Stimulated activated CD8-positive, alpha-beta memory T cell treated with anti-CD3 and anti-CD28 coated beads, Interleukin-2, amount 100 ng/mL, for 48 hours (primary cell): ENCODE measurements around the gene MTRF1.

Experiments
- DNase-seq, 2 donors: peaks; one replicate each; pipeline ENCODE4 v3.0.0-alpha.2; 2020; ENCODE audit warnings: low read depth in 2 of 2

MTRF1 gene, protein sequence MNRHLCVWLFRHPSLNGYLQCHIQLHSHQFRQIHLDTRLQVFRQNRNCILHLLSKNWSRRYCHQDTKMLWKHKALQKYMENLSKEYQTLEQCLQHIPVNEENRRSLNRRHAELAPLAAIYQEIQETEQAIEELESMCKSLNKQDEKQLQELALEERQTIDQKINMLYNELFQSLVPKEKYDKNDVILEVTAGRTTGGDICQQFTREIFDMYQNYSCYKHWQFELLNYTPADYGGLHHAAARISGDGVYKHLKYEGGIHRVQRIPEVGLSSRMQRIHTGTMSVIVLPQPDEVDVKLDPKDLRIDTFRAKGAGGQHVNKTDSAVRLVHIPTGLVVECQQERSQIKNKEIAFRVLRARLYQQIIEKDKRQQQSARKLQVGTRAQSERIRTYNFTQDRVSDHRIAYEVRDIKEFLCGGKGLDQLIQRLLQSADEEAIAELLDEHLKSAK

DNA sequence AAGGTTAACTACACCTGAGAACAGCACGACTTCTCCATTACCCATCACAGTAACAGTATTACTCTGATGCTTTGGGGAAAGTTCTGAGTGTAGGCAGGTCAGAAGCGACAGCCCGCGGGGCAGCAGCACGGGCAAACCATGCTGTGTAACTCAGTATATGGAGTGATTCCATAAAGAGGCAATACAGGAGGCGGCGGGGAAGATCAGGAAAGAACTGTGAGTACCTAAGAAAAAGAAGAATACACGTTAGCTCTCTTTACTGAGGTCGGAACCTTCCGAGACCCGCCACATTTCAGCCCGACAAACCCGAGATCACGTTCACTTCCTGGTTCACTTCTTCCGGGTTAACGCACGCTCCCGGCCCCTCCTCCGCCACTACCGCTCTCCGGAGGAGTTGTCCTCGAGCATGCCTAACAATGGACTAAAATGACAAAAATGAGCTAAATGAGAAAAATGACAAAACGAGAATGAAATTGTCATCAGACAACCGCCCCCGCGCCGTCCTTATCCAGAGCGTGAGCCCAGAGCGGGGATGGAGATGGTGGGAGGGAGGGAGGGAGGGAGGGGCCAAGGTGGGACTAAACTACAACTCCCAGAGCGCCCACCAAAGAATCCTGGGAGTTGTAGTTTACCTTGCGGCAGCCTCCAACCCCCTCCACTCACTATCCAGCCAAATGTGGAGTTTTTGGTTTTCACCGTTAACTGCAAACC is at the start of gene MTRF1:
MTRF1 (minus strand) TSS at position 316 of the 711 bp plus-strand sequence. CDS start 2,669 bp downstream, outside the sequence.
- DNase-seq = peak; percentile 57 to 64

- no peak for DNase-seq
These were observed 49.7 kb upstream of the MTRF1 start for GRCh38 chr13:41313117-41313516.

- DNase-seq = no peak
These were observed 48.8 kb upstream of the MTRF1 start for GRCh38 chr13:41312176-41312500.

DNA sequence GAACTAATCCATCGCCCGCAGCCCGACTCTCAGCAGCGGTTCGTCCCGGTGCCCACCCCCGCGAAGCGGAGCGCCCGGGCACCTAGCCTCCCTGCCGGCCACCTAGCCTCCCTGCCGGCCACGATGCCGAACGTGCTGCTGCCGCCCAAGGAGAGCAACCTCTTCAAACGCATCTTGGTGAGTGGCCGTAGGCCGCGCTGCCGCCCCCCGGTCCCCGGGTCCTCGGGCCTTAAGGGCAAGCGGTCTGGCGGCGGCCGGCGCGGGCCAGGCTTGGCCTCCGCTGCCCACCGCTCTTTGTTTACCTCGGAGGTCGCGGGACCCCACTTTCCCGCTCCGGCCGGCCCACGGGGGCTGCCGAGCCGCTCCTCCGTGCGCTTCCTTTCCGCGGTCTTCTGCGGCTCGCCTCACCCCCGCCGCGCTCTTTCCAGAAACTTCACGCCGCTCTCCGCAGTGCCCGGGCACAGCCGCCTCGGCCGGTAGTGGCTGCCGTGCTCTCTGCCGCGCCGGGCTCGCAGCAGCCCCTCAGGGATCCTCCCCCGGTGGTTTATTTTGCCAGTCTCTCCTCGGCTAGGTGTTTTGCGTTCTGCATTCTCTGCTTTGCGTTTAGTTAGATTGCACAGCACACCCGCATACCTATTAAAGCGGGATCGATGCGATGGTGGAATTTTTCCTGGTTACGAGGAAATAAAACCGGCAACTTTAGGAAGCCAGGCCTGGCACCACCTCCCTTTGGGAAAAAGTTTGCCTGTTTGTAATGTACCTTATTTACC is 48.2 kb upstream of the MTRF1 start:
- DNase-seq = peak; percentile 21 to 32

DNA sequence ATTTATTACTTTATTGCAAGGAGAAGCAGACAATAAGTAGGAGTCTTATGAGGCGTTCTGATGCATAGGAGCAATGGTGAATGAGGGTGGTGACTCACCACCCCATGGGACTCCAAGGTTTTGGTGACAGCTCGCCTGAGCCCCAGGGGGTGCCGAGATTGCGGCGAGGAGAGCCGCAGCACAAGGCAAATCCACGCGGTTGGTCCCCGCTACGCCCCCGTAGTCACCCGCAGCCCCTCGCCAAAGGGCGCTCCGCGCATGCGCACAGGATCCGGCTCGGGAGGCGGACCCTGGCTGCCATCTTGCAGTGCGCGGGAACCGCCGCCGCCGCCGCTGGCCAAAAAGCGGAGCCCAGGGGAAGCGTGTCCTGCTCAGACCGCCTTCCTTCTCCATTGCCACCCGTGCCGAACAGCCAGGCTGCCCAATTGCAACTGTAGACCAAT is 47.6 kb upstream of the MTRF1 start, which contains the start of gene NAA16:
NAA16 (plus strand) TSS at position 305 of the 443 bp plus-strand sequence. CDS start 262 bp downstream, outside the sequence.
- DNase-seq = peak; percentile 95 to 98

DNA sequence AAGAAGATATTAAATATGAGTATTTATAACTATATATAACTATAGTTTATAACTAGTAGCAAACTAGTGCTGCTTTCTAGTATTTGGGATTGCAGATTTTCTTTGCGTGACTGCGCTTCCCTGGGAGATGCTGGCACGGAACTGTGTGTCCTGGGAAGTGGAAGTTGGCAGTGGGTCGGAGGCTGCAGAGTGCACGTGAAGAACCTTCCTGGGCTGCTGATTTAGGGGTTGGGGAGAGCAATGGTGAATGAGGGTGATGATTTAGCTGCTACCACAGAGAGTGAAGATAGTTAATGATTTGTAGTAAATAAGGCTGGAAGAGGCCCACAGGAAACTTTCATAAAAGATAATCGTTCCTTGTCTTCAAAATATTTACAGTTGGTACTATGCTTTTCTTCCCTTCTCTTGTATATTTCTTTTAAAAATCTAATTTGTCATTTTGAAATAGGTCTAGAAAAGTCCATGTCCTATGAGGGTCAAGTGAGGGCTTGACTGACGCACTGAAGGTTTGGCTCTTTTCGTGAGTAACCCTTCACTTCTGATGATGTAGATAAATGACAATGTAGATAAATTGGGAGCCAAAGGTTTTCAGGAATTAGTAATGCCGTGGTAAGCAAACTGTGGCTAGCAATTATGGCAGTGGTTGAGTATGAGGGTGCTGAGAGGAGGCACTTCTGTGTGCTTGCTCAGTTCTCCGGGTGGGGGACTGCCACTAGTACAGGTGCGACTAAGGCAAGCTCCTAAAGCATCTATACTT is 44.7 kb upstream of the MTRF1 start:
- DNase-seq = no peak

DNA sequence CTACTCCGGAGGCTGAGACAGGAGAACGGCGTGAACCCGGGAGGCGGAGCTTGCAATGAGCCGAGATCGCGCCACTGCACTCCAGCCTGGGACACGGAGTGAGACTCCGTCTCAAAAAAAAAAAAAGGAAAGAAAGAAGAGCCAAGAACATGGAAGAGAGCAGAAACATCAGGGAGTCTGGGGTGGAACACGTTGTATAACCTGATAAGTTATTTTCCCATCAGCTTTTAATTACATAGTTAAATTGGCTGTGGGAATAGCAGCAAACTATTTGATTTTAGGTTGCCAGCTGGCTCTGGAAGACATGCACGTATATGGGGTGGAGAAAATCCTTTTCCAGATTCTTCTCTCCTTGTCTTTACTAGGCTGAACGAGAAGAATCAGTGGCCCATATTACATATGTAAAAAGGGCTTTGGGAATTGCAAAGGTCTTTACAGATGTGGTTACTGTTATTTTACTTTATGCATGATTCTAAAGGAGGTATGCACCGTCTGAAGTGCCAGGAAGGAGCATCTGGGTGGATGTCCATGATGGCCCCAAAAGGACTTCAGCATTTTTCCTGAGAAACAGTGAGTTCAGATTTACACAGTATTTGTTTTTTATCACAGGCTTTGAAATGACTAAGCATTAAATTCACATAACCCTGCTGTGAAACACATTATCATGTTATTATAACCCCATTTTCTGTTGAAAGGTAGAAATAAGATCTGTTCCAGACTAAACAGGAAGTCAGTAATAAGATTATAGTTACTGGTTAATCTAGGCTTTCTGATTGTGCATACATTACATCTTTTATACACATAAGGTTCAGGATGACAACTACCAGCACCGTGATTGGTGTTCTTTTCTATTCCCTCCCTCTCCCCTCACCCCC is 43.1 kb upstream of the MTRF1 start:
- no peak for DNase-seq

- DNase-seq = no peak
These were observed 41.2 kb upstream of the MTRF1 start for GRCh38 chr13:41304551-41304950.

DNA sequence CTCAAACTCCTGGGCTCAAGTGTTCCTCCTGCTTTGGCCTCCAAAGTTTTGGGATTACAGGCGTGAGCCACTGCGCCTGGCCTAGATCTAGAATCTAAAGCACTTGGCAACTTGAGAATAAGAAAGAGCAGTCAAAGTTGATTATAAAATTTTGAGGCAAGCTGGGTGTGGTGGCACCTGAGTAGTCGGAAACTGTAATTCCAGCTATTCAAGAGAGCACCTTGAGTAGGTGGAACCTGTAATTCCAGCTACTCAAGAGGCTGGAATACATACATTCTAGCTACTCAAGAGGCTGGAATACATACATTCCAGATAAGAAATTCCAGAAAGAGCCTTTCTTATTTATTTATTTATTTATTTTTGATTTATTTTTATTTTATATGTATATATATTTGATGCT is 39.4 kb upstream of the MTRF1 start:
- DNase-seq = no peak

DNA sequence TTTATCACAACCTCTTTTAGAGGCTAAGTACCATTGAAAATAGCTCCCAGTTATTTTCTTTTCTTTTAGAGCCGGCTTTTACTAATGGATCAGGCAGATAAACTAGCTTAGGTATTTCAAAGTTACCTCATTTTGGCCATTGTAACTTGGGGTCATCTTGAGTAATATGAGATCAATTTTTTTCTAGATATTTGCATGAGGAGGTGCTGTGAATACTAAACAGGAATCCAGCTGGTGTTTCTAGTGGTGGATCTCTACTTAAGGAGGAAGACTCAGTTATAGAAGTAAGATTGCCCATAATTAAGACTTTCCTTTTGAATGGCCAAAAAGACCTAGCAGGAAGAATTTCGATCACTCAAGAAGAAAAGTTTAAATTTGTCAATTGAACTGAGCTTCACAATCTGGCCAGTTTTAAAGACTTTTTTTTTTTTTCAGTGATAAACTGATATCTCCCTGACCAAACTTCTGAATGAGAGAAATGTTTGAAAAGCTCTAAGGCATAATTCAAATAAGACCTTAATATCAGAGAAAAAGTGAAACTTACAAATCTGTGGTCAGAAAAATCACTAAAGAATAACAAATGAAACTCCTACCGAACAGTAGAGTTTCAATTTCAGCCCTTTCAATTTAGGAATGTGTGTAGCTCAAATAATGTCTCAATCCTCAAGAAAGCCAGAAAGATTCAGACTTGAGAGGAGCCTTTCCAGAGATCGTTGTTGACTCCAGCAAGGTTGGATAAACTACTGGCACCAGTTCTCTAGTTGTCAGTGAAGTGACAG is 36.1 kb upstream of the MTRF1 start:
- no peak for DNase-seq

DNA sequence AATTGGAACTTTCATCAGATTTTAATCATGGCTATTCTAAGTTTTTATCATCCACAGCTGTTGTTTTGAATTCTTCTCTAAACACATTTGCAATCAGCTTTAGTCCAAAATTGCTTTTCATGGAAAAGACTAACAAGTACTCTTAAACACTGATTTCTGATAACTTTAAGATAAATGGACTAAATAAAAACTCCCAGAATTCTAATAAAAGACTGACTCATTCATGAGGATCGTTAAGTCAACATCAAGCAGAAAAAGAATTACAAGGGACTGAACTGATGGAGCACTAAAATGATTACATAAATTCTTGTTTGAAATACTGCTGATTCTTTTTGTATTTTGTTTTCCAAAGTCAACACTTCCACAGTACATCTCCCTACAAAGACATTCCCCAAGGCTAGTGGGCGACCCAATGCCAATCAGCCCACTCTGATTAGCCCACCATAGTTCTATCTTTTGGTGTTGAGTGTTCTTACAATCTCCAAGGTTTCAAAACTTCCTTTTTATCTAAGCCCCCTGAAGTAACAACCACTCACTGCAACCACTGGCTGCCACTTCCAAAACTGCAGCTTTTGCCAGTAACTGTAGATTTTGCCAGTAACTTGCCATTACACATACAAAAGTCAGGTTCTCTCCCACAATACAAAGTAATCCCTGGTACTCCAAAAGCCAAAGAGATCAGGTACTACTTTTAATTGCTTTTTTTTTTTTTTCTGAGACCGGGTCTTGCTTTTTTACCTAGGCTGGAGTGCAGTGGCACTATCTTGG is 33.7 kb upstream of the MTRF1 start:
- no peak for DNase-seq

GRCh38 chr13:41295973-41296372 is 32.6 kb upstream of the MTRF1 start:
- DNase-seq = no peak

DNA sequence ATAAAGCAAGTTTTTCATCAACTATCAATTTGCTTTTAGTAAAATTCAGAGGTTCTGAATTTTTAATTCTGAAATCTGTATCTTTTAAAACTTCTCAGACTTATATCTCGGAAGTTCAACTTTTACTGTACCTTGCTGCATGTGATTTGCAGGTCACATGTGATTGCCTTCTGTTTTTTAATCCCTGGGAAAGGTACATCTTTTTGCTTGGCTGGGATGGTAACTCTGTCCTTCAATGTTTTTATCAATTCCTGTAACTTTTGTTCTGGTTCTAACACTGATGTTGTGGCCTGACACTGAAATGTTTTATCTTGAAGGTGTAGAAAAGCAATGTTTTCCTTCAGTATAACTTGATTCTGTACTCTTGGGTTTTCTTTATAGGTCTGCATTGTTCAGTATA is 31.5 kb upstream of the MTRF1 start:
- DNase-seq = no peak

DNA sequence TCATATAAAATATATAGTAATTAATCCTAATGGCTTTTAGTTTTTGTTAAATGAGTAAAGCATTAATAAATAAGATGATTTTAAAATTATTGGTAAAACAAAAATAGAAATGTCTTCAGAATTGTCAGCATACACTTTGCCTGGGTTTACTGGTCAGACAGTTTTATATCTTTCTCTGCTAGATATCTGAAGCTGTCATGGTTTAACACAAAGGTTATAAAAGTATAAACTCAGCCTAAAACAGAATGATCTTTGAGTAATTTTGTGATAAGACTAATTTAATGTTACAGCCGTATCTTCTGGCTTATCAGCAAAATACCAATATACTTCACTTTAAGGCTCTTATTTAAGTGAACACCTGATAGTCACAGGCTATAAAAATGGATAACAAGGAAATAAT is 29.9 kb upstream of the MTRF1 start:
- DNase-seq = no peak

DNA sequence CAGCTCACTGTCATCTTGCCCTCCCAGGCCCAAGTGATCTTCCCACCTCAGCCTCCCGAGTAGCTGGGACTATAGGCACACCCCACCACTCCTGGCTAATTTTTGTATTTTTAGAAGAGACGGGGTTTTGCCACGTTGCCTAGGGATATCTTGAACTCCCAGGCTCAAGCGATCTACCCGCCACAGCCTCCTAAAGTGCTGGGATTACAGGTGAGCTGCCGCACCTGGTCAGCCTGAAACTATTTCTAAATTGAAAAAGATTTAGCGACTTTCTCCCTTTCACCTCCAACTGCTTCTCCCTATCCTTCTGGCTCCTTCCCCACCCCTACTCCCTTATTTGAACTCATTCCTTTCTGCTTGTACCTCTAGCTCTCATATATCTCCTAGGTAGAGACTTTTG is 27.9 kb upstream of the MTRF1 start:
- no peak for DNase-seq

DNA sequence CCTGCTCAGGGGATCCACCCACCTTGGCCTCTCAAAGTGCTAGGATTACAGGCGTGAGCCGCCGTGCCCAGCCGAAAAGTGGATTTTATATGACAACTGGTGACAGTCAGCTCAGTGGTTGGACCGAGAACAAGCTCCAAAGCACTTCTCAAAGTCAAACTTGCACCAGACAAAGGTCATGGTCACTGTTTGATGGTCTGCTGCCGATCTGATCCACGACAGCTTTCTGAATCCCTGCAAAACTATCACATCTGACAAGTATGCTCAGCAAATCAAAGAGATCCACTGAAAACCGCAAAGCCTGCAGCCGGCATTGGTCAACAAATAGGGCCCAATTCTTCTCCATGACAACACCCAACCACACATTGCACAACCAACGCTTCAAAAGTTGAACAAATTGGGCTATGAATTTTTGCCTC is 26.1 kb upstream of the MTRF1 start:
- DNase-seq = no peak

- no peak for DNase-seq
These were observed 23.0 kb upstream of the MTRF1 start for GRCh38 chr13:41286370-41286769.

DNA sequence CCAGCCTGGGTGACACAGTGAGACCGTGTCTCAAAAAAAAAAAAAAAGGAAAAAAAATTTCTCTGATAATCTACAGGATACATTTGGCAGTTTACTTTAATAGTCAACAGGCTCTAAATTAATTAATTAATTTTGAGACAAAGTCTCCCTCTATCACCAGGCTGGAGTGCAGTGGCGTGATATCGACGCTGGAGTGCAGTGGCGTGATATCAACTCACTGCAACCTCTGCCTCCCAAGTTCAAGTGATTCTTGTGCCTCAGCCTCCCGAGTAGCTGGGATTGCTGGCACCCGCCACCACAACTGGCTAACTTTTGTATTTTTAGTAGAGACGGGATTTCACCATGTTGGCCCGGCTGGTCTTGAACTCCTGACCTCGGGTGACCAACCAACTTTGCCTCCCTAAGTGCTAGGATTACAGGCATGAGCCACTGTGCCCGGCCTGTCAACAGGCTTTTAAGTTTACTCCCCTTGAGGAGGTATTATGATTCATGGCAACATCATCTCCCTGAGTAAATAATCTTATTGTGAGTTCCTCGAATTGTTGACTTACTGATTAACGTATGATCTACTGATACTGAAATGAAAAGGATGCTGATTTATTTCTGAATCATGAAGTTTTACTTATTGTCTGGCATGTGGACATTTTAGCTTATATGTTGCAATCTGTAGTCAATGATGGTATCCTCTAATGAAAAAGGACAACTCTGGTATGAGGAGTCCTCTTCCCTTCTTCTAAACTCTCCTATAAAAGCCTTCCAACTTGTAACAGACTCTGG is 21.3 kb upstream of the MTRF1 start:
- no peak for DNase-seq
